ENCODE data around the gene LMO7. TPM values are rescaled to one million over a fixed set of nuclear protein-coding genes. Genes with fewer than 3 reads are reported as not detected.
"Not testable (repeated sequence)": the region's sequence is repeated elsewhere in the genome, so short reads cannot be mapped to it uniquely, and the experiment has no call there.

LMO7 gene
- total RNA-seq, 1 experiment from 2014 or later, result 130 TPM

- DNase-seq (ENCODE audit: low spot score), result peak; percentile 8
Observed at GRCh38 chr13:75771226-75771625, 135.1 kb downstream of the LMO7 start.

DNA sequence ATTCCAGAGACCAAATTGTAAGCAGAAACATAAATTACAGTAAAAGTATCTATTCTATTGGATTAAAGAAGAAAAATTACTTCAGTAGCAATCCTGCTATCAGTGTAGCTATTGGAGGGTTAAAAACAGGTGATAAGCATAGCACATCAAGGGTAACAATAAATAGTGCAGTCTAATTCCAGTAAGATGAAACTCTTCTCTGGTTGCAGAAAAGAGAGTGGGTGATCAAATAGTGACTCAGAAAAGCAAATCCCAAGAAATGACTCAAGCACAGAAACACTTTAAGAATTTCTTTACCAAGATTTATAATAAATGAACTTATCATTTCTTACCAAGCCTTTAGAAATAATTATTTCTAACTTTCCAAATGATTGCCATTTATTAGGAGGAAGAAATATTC is 135.7 kb downstream of the LMO7 start:
- peak; percentile 43 for DNase-seq (ENCODE audit: low spot score)

DNA sequence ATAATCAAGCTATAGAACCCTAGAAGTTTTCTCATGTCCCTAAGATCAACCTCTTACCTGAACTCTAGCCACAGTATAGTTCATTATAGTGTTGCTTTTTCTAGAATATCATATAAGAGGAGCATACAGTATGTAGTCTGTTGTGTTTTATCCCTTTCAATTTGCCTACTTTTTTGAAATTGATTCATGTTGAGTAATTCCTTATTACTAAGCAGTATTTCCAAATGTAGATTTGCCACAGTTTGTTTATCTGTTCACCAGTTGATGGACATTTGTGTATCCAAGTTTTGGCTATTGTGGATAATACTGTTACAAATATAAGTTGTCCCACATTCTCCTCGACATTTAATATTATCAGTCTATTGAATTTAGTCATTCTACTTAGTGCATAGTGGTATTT is 138.0 kb downstream of the LMO7 start:
- DNase-seq (ENCODE audit: low spot score), result peak; percentile 3

GRCh38 chr13:75776550-75776949 is 140.4 kb downstream of the LMO7 start:
- peak; percentile 53 for DNase-seq (ENCODE audit: low spot score)

GRCh38 chr13:75779393-75779792 is 143.3 kb downstream of the LMO7 start:
- DNase-seq (ENCODE audit: low spot score), result no peak

GRCh38 chr13:75780103-75780502 is 144.0 kb downstream of the LMO7 start:
- DNase-seq (ENCODE audit: low spot score), result not testable (repeated sequence)

GRCh38 chr13:75782985-75783384 is 146.9 kb downstream of the LMO7 start:
- no peak for DNase-seq (ENCODE audit: low spot score)

DNA sequence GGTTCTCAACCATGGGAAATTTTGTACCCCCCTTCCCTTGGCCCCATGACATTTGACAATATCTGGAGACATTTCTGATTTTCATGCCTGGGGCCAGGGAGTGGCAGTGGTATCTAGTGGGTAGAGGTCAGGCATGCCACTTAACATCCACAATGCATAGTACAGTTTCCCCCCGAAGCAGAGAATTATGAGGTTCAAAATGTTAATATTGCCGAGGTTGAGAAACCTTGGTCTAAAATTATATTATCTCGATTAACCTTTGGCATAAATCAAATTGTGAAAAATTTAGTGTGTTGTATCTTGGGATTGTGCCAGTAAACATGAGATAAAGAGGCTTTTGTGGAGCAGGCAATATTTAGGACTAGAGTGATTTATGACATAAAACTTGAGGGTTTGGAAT is 147.9 kb downstream of the LMO7 start:
- DNase-seq (ENCODE audit: low spot score), result no peak

DNA sequence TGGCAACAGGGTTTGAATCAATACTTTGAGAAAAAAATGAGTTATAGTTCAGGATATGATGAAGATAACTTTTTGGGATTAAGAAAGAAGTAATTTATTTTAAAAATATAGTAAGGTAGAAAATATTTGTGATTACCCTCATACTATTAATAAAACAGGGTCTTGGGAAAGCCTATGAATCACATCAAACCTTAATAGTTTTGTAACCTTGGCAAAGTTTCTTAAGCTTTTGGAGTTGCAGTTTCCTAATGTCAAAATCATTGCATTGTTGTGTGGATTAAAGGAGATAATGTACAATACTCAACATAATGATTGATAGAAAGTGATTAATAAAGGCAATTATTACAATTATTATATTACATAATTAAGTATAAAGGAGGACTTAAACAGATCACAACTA is 149.0 kb downstream of the LMO7 start:
- DNase-seq (ENCODE audit: low spot score), result no peak

DNA sequence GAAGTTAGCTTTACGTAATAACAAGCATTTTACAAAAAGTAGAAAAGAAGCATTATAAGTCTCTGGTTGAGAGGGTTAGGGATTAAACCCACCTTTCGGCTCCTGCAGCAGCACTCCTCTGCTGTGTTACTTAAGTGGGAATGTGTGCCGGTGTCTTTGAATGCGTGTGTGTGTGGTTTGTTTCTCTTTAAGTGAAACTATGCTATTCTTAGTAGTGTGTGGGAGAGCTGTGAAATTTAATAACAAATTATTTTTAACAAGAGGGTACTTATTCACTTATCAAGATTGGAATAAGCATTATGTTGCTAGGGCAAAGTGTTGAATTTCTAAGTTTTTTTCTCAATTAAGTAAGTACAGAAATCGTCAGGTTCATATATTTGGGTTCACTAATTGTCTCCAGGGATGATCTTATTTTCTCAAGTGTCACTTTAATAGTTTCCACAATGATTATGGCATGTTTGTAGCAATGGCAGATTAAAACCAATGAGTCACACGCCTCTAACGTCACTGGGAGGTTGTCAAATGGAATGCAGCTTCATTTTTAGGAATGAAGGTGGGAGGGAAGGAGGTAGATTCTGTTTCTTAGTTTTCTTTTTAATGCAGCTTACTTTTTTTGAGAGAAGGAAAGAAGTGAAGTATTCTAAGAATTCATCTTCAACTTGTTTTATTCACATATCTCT is 151.3 kb downstream of the LMO7 start:
- no peak for DNase-seq (ENCODE audit: low spot score)

DNA sequence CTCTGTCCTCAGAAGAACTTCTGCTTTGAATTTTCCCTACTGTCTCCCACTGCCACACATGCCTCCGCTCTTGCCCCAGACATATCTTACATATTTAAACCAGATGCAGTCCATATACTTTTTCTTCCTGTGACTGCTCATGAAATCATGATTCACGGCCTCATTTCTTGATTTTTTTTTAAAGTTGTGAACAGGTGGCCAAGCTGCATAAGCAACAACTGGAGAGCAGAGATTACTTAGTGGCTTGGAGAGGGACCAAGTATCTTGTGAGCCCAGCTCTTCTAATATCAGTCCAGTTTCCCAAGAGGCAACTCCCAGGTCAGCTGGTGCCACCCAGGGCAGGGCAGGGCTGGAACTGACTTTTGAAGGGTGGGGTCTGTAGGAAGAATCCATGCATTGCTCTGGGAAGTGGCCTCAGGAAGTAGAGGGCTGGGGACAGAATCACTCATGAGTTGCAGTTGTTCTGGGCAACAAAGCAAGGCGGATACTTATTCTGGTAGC is 152.4 kb downstream of the LMO7 start:
- peak; percentile 76 for DNase-seq (ENCODE audit: low spot score)

- no peak for DNase-seq (ENCODE audit: low spot score)
Observed at GRCh38 chr13:75789451-75790197, 153.5 kb downstream of the LMO7 start.

- DNase-seq (ENCODE audit: low spot score), result no peak
Observed at GRCh38 chr13:75790198-75790970, 154.3 kb downstream of the LMO7 start.

GRCh38 chr13:75792526-75793187 is 156.5 kb downstream of the LMO7 start:
- peak; percentile 47 for DNase-seq (ENCODE audit: low spot score)

GRCh38 chr13:75793188-75793567 is 157.0 kb downstream of the LMO7 start:
- not testable (repeated sequence) for DNase-seq (ENCODE audit: low spot score)

DNA sequence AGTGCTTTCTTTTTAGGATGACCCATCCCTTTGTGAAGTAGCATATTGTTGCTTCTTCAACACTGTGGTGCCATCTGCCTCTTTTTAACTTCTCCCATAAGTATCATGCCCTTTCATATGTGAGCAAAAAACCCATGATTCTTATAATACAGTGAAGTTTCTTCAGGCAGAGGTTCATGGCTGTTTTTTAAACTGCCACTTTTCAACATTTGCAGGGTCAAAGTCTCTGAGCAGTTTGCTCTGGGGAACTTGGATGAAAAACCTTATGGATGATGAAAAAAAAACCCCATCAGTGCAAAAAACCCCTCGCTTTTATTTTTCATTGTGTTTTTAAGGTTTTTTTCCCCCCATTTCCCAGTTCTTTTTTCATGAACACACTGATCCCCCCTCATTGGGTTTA is 158.5 kb downstream of the LMO7 start:
- no peak for DNase-seq (ENCODE audit: low spot score)

GRCh38 chr13:75795274-75795673 is 159.1 kb downstream of the LMO7 start:
- no peak for DNase-seq (ENCODE audit: low spot score)

DNA sequence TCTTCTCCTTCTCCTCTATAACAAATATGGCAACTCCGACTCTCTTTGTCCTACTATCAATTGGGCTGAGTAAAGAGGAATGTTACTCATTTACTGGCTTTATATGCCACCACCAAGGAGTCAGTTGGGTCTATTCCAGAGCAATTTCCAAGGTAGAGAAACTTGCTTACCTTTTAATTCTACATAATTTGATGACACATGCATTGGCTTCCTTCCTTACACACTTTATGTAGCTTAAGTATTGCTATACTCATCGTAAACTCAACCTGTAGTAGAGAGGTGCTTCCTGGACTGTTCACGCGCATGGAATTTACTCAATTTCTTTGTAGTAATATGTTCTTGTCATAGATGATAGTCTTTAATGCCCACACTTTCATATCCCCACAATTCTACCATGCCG is 160.7 kb downstream of the LMO7 start:
- no peak for DNase-seq (ENCODE audit: low spot score)

DNA sequence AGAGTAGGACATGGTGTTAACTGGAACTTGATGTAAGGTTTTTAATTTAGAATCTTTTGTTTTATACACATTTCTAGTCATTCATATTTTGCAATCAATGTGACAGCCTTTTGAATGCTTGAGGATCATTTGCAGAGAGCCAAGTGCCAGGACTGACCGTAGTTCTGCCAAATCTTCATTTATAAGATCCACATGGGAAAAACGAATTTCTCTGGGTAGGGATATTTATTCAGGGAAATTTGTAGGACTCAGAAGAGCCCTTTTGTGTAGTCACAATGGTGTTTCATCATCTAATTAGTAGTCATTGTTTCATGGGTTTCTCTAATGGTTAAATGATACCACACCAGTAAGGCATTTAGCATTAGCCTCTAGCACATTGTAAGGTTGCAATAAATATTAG is 161.1 kb downstream of the LMO7 start:
- no peak for DNase-seq (ENCODE audit: low spot score)

DNA sequence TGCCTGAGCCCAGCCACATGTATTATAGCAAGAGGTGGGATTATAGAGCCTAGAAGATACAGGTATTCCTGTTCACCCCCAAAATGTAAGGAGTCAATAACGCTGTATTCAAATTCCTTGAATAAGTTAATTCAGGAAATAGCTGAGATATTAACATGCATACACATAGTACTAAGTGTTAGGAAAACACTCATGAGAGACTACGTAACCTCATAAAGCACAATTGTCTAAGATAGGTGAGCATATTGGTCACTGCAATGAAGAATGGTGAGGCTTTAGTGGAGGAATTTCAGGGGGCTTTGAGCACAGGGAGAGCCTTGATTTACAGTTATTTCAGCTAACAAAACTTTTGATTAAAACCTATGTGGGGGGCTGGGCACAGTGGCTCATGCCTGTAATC is 161.6 kb downstream of the LMO7 start:
- DNase-seq (ENCODE audit: low spot score), result no peak

DNA sequence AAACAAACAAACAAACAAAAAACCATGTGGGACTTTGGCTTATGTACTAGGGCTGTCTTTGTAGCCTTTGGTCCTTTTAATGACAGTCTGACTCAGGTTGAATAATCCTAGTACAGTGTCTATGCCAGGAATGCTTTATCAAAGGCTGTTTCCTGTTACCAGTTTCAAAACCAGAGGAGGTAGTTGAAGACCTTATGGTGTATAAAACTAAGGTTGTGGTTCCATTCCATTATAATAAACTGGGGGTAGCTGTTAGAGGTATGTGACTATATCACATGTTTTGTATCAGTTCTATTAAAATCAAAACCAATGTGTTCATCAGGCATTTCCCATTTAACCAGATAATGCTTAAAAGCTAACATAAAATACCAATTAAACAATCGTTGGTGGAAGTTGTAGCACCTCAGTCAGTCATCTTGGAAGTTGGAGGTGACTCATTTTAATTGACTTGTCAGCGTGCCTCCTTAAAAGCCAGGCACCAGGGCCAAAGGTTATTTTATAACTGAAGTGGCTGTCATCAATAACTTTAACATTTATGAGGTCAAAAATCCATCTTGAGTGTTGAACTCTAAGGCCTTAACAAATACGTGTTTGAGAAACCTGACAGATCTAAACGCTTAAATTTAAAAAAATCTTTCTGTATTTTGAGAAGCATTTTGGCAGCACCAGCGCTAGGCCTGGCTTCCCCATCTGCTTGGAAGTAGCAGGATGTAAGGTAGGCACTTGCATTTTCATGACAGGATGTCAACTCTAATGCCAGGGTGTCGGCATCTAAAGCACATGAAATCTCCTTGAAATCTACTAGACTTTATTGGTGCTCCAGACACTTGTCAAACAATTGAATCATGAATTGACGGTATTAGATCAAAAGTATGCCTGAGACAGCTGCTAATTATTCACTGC is 162.5 kb downstream of the LMO7 start:
- DNase-seq (ENCODE audit: low spot score), result peak; percentile 76
